HEK293T (cell line): ENCODE results near the gene CHRND.

Experiments used
- FOXK2 ChIP-seq: fragments of 450-650 bp; IDR thresholded peaks from 2 replicates; pipeline ENCODE4 v1.6.1; 2016; ENCODE audit warnings: mild to moderate bottlenecking
- FOXM1 ChIP-seq: fragments of 450-650 bp; IDR thresholded peaks from 2 replicates; pipeline ENCODE4 v1.6.1; 2017; ENCODE audit warnings: mild to moderate bottlenecking, borderline replicate concordance
- NFRKB ChIP-seq: fragments of 450-650 bp; IDR thresholded peaks from 2 replicates; pipeline ENCODE4 v1.6.1; 2016; ENCODE audit warnings: mild to moderate bottlenecking, moderate library complexity

DNA sequence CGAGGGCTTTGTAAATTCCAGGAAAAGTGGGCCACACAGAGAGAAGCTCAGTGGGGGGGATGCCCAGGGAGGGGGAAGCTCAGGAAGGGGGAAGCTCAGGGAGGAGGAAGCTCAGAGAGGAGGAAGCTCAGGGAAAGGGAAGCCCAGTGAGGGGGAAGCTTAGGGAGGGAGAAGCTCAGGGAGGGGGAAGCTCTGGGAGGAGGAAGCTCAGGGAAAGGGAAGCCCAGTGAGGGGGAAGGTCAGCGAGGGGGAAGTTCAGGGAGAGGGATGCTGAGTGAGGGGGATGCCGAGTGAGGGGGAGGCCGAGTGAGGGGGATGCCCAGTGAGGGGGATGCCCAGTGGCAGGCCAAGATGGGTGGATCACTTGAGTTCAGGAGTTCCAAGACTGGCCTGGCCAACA, 12.7 kb downstream of the CHRND start:
- no peak for TF ChIP-seq FOXK2
- no peak for TF ChIP-seq NFRKB
- TF ChIP-seq FOXM1: no peak
